Measurements from ENCODE around the gene NELL2.

GRCh38 chr12:44574586-44574985 is 301.5 kb downstream of the NELL2 start:
- TF ChIP-seq CTCF (IDR thresholded peaks at IDR 0.05) (no peak), EP300 (IDR thresholded peaks at IDR 0.05) (no peak)

Data from suprapubic skin (tissue), 3 donors.